Measurements from ENCODE around the gene BBC3.

DNA sequence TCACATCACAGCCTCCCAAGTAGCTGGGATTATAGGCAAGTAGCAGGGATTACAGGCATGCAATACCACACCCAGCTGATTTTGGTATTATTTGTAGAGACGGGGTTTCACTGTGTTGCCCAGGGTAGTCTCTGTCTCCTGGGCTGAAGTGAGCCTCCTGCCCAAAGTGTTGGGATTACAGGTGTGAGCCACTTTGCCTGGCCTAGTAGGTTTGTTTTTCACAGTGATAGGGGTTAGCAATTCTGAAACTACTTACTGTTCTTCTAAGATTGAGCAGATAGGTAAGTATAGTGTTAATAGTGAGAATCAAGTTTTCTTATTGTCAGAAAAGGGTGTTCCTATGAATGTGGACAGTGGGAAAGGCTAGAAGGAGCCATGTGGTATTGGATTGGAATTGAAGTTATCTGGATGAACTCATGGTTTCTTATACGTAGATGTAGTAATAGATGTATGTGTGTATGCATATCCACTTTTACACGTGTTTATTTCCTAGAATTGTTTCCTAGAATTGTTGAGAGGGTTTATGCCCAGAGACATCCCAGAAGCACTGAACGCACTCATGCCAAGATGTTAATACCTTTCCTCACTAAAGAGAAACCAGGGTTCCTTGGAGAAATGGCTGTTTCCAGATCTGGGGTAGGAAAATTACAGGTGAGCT is 51.2 kb downstream of the BBC3 start:
- TF ChIP-seq EZH2 (IDR thresholded peaks at IDR 0.05; ENCODE audit: borderline replicate concordance) (no peak), CTCF (IDR thresholded peaks at IDR 0.05; ENCODE audit: poor library complexity) (no peak), EZH2phosphoT487 (IDR thresholded peaks at IDR 0.05; ENCODE audit: low read depth, severe bottlenecking, unreplicated experiment) (no peak)

Data from hepatocyte (in vitro differentiated cells).